ENCODE results near the gene RNF111. TPM values are rescaled to one million over a fixed set of nuclear protein-coding genes. Genes with fewer than 3 reads are reported as not detected.

Gene RNF111
- total and polyA plus RNA-seq, 2 experiments from 2014 or later: 14.4 to 24.5 TPM

DNA sequence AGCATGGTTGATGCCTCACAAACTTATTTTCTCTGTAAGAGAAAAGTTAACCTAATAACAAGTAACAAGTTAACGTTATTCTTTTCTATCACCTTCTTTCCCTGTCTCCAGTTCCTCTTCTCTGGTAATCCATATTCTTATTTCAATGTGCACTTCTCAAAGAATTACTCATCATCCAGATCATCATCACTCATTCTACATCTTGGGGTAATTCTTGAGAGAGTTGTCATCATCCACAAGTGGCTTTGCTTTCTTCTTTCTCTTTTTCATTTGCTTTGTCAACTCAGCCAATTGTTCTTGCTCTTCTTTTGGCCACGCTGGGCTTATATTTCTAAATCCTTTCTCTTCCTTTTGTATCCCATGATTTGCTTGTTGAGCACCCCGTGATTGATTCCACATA is 20.8 kb upstream of the RNF111 start:
- H3K27ac Mint-ChIP-seq: no peak overlapping the region
- no peak for DNase-seq (ENCODE audit: low spot score)
- H2AFZ ChIP-seq: no peak overlapping the region
- H3K4me1 Mint-ChIP-seq: no peaks in the 10 kb centered on the region
- H3K4me3 Mint-ChIP-seq: no peak overlapping the region
- no peaks in the 10 kb centered on the region; the same call in 2 of the 3 replicates for H3K9me3 Mint-ChIP-seq
- H3K4me1 ChIP-seq (ENCODE audit: insufficient read depth): no peaks in the 10 kb centered on the region
- H3K9me2 ChIP-seq (ENCODE audit: insufficient read depth): 0 out of 2 replicates have a peak, but pooled peaks cover 2% of the 10 kb centered on the region
- H3K27me3 Mint-ChIP-seq (ENCODE audit: insufficient read depth, low read depth, poor library complexity): peaks cover 11% of the 10 kb centered on the region
- TF ChIP-seq NANOG (IDR thresholded peaks at IDR 0.05; ENCODE audit: borderline replicate concordance): no peak
- no peak for TF ChIP-seq STAT1 (IDR thresholded peaks at IDR 0.05; ENCODE audit: unreplicated experiment)
- TF ChIP-seq, protein P1, sequence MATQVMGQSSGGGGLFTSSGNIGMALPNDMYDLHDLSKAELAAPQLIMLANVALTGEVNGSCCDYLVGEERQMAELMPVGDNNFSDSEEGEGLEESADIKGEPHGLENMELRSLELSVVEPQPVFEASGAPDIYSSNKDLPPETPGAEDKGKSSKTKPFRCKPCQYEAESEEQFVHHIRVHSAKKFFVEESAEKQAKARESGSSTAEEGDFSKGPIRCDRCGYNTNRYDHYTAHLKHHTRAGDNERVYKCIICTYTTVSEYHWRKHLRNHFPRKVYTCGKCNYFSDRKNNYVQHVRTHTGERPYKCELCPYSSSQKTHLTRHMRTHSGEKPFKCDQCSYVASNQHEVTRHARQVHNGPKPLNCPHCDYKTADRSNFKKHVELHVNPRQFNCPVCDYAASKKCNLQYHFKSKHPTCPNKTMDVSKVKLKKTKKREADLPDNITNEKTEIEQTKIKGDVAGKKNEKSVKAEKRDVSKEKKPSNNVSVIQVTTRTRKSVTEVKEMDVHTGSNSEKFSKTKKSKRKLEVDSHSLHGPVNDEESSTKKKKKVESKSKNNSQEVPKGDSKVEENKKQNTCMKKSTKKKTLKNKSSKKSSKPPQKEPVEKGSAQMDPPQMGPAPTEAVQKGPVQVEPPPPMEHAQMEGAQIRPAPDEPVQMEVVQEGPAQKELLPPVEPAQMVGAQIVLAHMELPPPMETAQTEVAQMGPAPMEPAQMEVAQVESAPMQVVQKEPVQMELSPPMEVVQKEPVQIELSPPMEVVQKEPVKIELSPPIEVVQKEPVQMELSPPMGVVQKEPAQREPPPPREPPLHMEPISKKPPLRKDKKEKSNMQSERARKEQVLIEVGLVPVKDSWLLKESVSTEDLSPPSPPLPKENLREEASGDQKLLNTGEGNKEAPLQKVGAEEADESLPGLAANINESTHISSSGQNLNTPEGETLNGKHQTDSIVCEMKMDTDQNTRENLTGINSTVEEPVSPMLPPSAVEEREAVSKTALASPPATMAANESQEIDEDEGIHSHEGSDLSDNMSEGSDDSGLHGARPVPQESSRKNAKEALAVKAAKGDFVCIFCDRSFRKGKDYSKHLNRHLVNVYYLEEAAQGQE (IDR thresholded peaks at IDR 0.05; ENCODE audit: unreplicated experiment): no peak
- no peak for TF ChIP-seq EZH2phosphoT487 (IDR thresholded peaks at IDR 0.05; ENCODE audit: unreplicated experiment)
- TF ChIP-seq ZNF462 (CRISPR knock-in tag; IDR thresholded peaks at IDR 0.05): no peak
- TF ChIP-seq EZH2 (IDR thresholded peaks at IDR 0.05; ENCODE audit: low read depth, unreplicated experiment): no peak
- no peak for TF ChIP-seq POLR2AphosphoS5 (IDR thresholded peaks at IDR 0.05; ENCODE audit: low read depth)
- no peak for TF ChIP-seq ZNF331 (CRISPR knock-in tag; IDR thresholded peaks at IDR 0.05; ENCODE audit: low read depth)
- TF ChIP-seq CTCF (conservative IDR thresholded peaks at IDR 0.05; ENCODE audit: low read depth in 2 of 2): no peak
- TF ChIP-seq ZNF114 (CRISPR knock-in tag; IDR thresholded peaks at IDR 0.05): no peak
- TF ChIP-seq JUNB (IDR thresholded peaks at IDR 0.05; ENCODE audit: unreplicated experiment): no peak
- TF ChIP-seq CREB1 (CRISPR knock-in tag; IDR thresholded peaks at IDR 0.05; ENCODE audit: low read depth): no peak
- TF ChIP-seq ETS1 (IDR thresholded peaks at IDR 0.05): no peak
- no peak for ATAC-seq
- no peaks in the 10 kb centered on the region for H3K36me3 Mint-ChIP-seq (ENCODE audit: low read depth)
- H3F3A ChIP-seq (replicated peaks; ENCODE audit: low read depth): no peaks in the 10 kb centered on the region
- no peaks in the 10 kb centered on the region for H3K79me2 ChIP-seq (replicated peaks; ENCODE audit: insufficient read depth)
- no peak overlapping the region for H3K4me3 ChIP-seq
- no peak overlapping the region for H3K4me2 ChIP-seq
- no peaks in the 10 kb centered on the region for H3K27me3 ChIP-seq (ENCODE audit: insufficient read depth)
- H4K20me1 ChIP-seq (replicated peaks; ENCODE audit: insufficient read depth): no peaks in the 10 kb centered on the region
- H3K27ac ChIP-seq (ENCODE audit: low read depth): no peak overlapping the region
- no peaks in the 10 kb centered on the region for H3K36me3 ChIP-seq (ENCODE audit: insufficient read depth)

Measured in GM23338 (cell line).